ENCODE results near the gene PCDHB7.
"Not testable (repeated sequence)": the region's sequence is repeated elsewhere in the genome, so short reads cannot be mapped to it uniquely, and the experiment has no call there.

Gene PCDHB7

DNA sequence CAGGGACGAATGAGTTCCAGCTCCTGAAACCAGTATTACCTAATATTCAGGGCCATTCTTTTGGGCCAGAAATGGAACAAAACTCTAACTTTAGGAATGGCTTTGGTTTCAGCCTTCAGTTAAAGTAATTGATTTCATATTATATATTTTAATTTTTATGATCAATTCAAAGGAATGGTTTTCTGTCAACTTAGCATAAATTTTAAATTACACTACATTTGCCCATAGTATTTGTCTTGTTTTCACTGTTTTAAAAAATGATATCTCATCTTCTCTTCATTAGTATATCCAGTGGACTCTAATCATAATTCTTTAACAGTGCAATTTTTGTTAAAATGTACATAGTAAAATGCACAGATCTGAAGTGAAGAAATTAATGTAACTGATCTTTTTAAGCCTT, 7.9 kb downstream of the PCDHB7 start:
- DNase-seq (ENCODE audit: low read depth in 3 of 3), result no peak

DNA sequence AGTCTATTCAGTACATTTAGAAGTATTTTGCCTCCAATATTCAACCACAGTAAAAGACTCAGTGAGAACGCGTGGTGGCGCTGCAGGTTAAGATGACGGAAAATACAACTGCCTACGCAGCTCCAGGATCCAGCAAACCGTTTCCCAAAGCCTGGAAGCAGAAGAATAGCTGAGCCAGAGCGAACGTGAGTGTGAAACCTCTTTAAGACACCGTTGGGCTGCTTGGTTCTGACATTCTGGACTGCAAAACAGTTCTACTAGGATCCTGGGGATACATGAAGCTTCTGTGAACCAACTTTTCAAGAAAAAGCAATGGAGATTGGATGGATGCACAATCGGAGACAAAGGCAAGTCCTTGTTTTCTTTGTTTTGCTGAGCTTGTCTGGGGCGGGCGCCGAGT, 9.8 kb downstream of the PCDHB7 start, which contains the start of gene PCDHB16:
PCDHB16 (plus strand) TSS at position 140 of the 400 bp plus-strand sequence; CDS start at position 313, 173 bp downstream.
- DNase-seq (ENCODE audit: low read depth in 3 of 3), result no peak

DNA sequence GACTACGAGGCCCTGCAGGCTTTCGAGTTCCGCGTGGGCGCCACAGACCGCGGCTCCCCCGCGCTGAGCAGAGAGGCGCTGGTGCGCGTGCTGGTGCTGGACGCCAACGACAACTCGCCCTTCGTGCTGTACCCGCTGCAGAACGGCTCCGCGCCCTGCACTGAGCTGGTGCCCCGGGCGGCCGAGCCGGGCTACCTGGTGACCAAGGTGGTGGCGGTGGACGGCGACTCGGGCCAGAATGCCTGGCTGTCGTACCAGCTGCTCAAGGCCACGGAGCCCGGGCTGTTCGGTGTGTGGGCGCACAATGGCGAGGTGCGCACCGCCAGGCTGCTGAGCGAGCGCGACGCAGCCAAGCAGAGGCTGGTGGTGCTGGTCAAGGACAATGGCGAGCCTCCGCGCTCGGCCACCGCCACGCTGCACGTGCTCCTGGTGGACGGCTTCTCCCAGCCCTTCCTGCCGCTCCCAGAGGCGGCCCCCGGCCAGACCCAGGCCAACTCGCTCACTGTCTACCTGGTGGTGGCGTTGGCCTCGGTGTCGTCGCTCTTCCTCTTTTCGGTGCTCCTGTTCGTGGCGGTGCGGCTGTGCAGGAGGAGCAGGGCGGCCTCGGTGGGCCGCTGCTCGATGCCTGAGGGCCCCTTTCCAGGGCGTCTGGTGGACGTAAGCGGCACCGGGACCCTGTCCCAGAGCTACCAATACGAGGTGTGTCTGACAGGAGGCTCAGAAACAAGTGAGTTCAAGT, 11.8 kb downstream of the PCDHB7 start:
- not testable (repeated sequence) for DNase-seq (ENCODE audit: low read depth in 3 of 3)

DNA sequence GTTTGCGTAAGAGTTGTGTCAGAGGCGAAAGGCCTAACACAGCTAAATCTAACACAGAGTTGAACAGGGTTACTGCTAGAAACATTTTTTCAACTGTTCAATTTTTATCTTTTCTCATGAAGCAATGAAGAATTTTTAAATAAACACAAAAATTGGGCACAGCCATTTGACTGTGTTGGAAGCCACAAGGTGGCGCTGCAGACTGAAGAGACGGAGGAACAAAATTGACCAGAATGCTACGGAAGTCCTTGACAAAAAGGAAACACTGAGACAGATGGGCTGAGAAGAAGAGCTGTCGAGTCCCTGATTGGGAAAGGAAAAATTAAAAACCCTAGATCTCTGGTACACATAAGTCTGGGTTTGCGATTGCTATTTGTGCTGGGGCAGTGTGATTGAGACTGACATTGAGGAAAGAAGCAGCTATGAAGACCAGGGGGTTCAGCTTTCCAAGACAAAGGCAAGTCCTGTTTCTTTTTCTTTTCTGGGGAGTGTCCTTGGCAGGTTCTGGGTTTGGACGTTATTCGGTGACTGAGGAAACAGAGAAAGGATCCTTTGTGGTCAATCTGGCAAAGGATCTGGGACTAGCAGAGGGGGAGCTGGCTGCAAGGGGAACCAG, 14.6 kb downstream of the PCDHB7 start, which contains the start of gene PCDHB9:
PCDHB9 (plus strand) TSS at position 265 of the 616 bp plus-strand sequence; CDS start at position 423, 158 bp downstream.
- no peak for DNase-seq (ENCODE audit: low read depth in 3 of 3)

DNA sequence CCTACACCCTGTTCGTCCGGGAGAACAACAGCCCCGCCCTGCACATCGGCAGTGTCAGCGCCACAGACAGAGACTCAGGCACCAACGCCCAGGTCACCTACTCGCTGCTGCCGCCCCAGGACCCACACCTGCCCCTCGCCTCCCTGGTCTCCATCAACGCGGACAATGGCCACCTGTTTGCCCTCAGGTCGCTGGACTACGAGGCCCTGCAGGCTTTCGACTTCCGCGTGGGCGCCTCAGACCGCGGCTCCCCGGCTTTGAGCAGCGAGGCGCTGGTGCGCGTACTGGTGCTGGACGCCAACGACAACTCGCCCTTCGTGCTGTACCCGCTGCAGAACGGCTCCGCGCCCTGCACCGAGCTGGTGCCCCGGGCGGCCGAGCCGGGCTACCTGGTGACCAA, 16.2 kb downstream of the PCDHB7 start:
- not testable (repeated sequence) for DNase-seq (ENCODE audit: low read depth in 3 of 3)

DNA sequence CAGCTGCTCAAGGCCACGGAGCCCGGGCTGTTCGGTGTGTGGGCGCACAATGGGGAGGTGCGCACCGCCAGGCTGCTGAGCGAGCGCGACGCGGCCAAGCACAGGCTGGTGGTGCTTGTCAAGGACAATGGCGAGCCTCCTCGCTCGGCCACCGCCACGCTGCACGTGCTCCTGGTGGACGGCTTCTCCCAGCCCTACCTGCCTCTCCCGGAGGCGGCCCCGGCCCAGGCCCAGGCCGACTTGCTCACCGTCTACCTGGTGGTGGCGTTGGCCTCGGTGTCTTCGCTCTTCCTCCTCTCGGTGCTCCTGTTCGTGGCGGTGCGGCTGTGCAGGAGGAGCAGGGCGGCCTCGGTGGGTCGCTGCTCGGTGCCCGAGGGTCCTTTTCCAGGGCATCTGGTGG, 16.7 kb downstream of the PCDHB7 start:
- not testable (repeated sequence) for DNase-seq (ENCODE audit: low read depth in 3 of 3)

DNA sequence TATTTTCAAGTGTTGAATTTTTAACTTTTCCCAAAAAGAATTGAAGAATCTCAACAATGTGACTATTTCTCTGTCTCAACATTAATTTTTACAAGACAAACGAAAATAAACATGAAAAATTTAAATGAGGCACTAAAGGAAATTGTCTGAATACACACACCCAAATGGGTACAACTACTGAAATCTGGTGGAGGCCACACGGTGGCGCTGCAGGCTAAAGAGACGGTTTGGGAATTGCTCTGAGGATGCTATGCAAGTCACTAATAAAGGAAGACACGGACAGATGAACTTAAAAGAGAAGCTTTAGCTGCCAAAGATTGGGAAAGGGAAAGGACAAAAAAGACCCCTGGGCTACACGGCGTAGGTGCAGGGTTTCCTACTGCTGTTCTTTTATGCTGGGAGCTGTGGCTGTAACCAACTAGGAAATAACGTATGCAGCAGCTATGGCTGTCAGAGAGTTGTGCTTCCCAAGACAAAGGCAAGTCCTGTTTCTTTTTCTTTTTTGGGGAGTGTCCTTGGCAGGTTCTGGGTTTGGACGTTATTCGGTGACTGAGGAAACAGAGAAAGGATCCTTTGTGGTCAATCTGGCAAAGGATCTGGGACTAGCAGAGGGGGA, 19.8 kb downstream of the PCDHB7 start, which contains the start of gene PCDHB10:
PCDHB10 (plus strand) TSS at position 244 of the 616 bp plus-strand sequence; CDS start at position 444, 200 bp downstream.
- peak in 2 of 3 donors; percentile 8 to 20 for DNase-seq (ENCODE audit: low read depth in 3 of 3)

DNA sequence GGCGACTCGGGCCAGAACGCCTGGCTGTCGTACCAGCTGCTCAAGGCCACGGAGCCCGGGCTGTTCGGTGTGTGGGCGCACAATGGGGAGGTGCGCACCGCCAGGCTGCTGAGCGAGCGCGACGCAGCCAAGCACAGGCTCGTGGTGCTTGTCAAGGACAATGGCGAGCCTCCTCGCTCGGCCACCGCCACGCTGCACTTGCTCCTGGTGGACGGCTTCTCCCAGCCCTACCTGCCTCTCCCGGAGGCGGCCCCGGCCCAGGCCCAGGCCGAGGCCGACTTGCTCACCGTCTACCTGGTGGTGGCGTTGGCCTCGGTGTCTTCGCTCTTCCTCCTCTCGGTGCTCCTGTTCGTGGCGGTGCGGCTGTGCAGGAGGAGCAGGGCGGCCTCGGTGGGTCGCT, 21.9 kb downstream of the PCDHB7 start:
- not testable (repeated sequence) for DNase-seq (ENCODE audit: low read depth in 3 of 3)

DNA sequence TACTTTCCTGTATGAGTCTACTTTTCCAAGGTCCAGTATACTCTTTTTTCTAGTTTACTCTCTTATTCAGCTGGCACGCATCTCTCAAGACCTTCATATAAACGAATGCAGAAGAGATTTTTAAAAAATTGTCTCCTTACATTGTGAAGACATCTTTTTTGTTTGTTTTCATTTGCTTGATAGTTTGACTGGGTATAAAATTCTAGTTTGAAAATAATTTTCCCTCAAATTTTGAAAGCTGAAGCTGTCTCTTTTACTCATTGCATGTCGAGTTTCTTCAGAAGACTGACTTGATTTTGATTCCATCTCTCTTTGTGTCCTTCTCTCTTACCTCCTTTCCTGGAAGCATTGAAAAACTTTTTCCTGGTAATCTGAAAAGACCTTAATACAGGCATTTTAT, 23.9 kb downstream of the PCDHB7 start:
- no peak for DNase-seq (ENCODE audit: low read depth in 3 of 3)

DNA sequence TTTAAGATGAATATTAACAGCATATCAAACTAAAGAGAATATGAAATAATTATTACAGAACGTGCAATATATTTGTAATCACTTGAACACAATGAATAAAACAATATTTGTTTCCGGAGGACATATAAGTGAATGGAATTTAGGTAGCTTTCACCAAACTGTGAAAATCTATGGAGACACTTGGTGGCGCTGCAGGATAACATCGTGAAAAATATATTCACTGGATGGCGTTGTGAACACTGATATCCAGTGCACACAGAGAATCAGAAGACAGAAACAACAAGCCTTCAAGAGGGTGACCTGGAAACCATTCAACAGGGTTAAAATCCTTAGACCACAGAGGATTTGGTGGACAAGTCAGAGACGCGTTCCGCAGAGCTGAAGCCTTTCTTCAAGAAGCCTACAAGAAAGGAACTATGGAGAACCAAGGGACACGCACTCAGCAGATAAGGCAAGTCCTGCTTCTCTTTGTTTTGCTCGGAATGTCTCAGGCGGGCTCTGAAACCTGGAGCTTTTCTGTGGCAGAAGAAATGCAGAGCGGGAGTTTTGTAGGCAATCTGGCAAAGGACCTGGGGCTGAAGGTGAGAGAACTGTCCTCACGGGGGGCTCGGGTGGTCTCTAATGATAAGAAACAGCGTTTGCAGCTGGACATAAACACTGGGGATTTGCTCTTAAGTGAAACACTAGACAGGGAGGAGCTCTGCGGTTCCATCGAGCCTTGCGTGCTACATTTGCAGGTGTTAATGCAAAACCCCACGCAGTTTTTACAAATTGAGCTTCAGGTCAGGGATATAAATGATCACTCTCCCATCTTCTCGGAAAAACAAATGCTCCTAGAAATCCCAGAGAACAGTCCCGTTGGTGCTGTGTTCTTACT, 27.2 kb downstream of the PCDHB7 start, which contains the start of gene PCDHB11:
PCDHB11 (plus strand) TSS at position 269 of the 877 bp plus-strand sequence; CDS start at position 417, 148 bp downstream.
- DNase-seq (ENCODE audit: low read depth in 3 of 3), result no peak

DNA sequence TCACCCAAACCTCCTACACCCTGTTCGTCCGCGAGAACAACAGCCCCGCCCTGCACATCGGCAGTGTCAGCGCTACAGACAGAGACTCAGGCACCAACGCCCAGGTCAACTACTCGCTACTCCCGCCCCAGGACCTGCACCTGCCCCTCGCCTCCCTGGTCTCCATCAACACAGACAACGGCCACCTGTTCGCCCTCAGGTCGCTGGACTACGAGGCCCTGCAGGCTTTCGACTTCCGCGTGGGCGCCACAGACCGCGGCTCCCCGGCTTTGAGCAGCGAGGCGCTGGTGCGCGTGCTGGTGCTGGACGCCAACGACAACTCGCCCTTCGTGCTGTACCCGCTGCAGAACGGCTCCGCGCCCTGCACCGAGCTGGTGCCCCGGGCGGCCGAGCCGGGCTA, 28.7 kb downstream of the PCDHB7 start:
- DNase-seq (ENCODE audit: low read depth in 3 of 3), result not testable (repeated sequence)

DNA sequence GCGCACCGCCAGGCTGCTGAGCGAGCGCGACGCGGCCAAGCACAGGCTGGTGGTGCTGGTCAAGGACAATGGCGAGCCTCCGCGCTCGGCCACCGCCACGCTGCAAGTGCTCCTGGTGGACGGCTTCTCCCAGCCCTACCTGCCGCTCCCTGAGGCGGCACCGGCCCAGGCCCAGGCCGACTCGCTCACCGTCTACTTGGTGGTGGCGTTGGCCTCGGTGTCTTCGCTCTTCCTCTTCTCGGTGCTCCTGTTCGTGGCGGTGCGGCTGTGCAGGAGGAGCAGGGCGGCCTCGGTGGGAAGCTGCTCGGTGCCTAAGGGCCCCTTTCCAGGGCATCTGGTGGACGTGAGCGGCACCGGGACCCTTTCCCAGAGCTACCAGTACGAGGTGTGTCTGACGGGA, 29.2 kb downstream of the PCDHB7 start:
- not testable (repeated sequence) for DNase-seq (ENCODE audit: low read depth in 3 of 3)

DNA sequence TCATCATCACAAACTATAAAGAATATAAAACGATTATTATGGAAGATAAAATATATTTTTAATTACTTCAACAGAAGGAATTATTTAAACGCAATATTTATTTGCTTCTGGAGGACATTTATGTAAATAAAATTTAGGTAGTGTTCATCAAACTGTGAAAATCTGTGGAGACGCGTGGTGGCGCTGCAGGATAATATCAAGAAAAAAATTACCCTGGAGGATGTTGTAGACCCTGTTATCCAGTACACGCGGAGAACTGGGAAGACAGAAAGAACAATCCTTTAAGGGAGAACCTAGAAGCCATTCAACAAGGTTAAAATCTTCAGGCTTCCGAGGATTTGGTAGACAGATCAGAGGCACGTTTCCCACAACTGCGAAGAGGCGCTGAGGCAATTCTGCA, 36.0 kb downstream of the PCDHB7 start, which contains the start of gene PCDHB12:
PCDHB12 (plus strand) TSS at position 242 of the 400 bp plus-strand sequence. CDS start 189 bp downstream, outside the sequence.
- no peak for DNase-seq (ENCODE audit: low read depth in 3 of 3)

DNA sequence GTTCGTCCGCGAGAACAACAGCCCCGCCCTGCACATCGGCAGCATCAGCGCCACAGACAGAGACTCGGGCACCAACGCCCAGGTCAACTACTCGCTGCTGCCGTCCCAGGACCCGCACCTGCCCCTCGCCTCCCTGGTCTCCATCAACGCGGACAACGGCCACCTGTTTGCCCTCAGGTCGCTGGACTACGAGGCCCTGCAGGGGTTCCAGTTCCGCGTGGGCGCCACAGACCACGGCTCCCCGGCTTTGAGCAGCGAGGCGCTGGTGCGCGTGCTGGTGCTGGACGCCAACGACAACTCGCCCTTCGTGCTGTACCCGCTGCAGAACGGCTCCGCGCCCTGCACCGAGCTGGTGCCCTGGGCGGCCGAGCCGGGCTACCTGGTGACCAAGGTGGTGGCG, 37.8 kb downstream of the PCDHB7 start:
- DNase-seq (ENCODE audit: low read depth in 3 of 3), result not testable (repeated sequence)

DNA sequence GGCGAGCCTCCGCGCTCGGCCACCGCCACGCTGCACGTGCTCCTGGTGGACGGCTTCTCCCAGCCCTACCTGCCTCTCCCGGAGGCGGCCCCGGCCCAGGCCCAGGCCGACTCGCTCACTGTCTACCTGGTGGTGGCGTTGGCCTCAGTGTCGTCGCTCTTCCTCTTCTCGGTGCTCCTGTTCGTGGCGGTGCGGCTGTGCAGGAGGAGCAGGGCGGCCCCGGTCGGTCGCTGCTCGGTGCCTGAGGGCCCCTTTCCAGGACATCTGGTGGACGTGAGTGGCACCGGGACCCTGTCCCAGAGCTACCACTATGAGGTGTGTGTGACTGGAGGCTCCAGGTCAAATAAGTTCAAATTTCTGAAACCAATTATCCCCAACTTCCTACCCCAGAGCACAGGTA, 38.4 kb downstream of the PCDHB7 start:
- DNase-seq (ENCODE audit: low read depth in 3 of 3), result not testable (repeated sequence)

DNA sequence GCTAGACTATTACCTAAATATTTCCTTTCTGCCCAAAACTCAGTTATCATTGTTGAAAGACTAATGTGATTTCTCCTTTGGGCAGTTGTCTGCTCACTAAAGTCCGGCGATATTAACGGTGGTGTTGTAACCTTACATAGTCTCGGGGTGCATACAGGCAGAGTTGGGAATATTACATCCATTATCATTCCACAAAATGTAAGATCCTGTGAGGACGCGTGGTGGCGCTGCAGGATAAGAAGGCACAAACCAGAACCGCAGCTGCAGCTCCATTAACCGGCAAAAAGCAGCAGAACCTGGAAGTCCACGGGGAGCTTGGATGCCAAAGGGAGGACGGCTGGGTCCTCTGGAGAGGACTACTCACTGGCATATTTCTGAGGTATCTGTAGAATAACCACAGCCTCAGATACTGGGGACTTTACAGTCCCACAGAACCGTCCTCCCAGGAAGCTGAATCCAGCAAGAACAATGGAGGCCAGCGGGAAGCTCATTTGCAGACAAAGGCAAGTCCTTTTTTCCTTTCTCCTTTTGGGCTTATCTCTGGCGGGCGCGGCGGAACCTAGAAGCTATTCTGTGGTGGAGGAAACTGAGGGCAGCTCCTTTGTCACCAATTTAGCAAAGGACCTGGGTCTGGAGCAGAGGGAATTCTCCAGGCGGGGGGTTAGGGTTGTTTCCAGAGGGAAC, 41.4 kb downstream of the PCDHB7 start, which contains the start of gene PCDHB13:
PCDHB13 (plus strand) TSS at position 264 of the 684 bp plus-strand sequence; CDS start at position 469, 205 bp downstream.
- DNase-seq (ENCODE audit: low read depth in 3 of 3), result not testable (repeated sequence)

DNA sequence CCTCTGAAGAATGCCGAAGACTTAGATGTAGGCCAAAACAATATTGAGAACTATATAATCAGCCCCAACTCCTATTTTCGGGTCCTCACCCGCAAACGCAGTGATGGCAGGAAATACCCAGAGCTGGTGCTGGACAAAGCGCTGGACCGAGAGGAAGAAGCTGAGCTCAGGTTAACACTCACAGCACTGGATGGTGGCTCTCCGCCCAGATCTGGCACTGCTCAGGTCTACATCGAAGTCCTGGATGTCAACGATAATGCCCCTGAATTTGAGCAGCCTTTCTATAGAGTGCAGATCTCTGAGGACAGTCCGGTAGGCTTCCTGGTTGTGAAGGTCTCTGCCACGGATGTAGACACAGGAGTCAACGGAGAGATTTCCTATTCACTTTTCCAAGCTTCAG, 42.1 kb downstream of the PCDHB7 start:
- not testable (repeated sequence) for DNase-seq (ENCODE audit: low read depth in 3 of 3)

DNA sequence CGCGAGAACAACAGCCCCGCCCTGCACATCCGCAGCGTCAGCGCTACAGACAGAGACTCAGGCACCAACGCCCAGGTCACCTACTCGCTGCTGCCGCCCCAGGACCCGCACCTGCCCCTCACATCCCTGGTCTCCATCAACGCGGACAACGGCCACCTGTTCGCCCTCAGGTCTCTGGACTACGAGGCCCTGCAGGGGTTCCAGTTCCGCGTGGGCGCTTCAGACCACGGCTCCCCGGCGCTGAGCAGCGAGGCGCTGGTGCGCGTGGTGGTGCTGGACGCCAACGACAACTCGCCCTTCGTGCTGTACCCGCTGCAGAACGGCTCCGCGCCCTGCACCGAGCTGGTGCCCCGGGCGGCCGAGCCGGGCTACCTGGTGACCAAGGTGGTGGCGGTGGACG, 43.1 kb downstream of the PCDHB7 start:
- DNase-seq (ENCODE audit: low read depth in 3 of 3), result not testable (repeated sequence)

DNA sequence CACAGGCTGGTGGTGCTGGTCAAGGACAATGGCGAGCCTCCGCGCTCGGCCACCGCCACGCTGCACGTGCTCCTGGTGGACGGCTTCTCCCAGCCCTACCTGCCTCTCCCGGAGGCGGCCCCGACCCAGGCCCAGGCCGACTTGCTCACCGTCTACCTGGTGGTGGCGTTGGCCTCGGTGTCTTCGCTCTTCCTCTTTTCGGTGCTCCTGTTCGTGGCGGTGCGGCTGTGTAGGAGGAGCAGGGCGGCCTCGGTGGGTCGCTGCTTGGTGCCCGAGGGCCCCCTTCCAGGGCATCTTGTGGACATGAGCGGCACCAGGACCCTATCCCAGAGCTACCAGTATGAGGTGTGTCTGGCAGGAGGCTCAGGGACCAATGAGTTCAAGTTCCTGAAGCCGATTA, 43.6 kb downstream of the PCDHB7 start:
- DNase-seq (ENCODE audit: low read depth in 3 of 3), result not testable (repeated sequence)

DNA sequence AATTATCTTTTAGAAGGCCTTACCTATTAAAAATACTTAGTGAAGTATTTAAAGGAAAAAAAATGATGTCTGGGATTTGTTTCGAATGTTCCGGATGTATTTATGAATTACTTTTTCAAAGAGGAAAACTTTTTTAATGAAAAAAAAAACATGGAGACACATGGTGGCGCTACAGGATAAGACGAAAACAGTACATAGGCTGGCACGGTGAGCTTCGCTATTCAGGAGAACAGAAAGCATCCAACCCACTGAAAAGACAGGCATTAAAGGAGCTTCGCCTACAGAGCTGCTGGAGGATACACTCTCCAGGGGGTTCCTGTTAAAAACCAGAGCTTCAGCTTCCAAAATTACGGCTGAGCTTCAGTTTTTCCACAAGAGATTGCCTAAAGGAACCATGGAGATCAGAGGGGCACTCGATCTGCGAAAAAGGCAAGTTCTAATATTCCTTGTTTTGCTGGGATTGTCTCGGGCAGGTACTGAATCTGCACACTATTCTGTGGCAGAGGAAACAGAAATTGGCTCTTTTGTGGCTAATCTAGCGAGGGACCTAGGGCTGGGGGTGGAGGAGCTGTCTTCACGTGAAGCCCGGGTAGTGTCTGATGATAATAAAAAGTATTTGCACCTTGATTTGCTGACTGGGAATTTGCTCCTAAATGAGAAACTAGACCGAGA, 50.8 kb downstream of the PCDHB7 start, which contains the start of gene PCDHB14:
PCDHB14 (plus strand) TSS at position 232 of the 672 bp plus-strand sequence; CDS start at position 395, 163 bp downstream.
- no peak for DNase-seq (ENCODE audit: low read depth in 3 of 3)

All from stimulated activated CD4-positive, alpha-beta T cell treated with anti-CD3 and anti-CD28 coated beads, TNF-alpha, amount 100 ng/mL, for 48 hours (primary cell).